ENCODE data around the gene EML1.

EML1 gene

DNA sequence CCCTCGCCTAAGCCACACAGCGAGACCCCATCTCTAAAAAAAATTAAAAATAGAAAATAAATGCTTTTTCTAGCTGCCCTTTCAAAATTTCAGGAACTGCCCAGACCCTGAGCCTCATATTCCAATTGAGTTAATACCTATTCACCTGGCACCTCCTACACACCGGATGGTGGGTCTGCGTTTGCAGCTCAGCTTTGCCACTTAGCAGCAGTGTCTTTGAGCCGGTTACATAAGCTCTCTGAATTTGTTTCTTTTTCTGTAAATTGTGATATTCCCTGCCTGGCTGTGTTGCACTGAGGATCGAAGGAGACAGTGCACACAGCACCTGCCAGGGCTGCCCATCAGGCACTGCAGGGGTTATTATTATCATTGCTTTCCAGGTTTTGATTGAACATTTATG lies 125.6 kb downstream of the EML1 start:
- POLR2A ChIA-PET = no interaction called here
- DNase-seq (ENCODE audit: extremely low spot score) = no peak
- CTCF ChIA-PET = no interaction called here
- TF ChIP-seq FOXA1 (IDR thresholded peaks at IDR 0.05) = no peak
- no peak for TF ChIP-seq CTBP1 (IDR thresholded peaks at IDR 0.05; ENCODE audit: borderline replicate concordance)
- no peak for TF ChIP-seq SUZ12 (IDR thresholded peaks at IDR 0.05)
- no peak for TF ChIP-seq LEF1 (IDR thresholded peaks at IDR 0.05; ENCODE audit: borderline replicate concordance)
- TF ChIP-seq BHLHE40 (IDR thresholded peaks at IDR 0.05; ENCODE audit: borderline replicate concordance) = no peak
- no peak for TF ChIP-seq ELF4 (IDR thresholded peaks at IDR 0.05)
- no peak for TF ChIP-seq NFRKB (IDR thresholded peaks at IDR 0.05)

DNA sequence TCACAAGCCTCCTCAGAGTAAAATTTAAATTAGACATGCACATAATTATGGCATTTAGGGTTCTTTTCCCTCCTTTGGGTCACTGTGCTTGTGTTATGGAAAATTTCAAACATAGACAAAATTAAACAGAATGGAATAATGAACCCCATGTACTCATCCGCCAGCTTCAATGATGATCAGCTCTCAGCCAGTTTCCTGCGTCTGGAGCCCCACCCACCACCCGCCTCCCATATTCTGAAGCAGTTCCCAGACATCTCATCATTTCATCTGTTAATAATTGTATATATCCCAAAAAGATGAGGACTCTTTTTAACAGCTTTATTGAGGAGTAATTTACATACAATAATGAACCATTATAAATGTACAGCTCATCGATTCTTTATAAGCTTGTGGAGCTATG lies 128.2 kb downstream of the EML1 start:
- TF ChIP-seq LEF1 (IDR thresholded peaks at IDR 0.05; ENCODE audit: borderline replicate concordance) (no peak), CTBP1 (IDR thresholded peaks at IDR 0.05; ENCODE audit: borderline replicate concordance) (no peak), FOXA1 (IDR thresholded peaks at IDR 0.05) (no peak), NFRKB (IDR thresholded peaks at IDR 0.05) (no peak), BHLHE40 (IDR thresholded peaks at IDR 0.05; ENCODE audit: borderline replicate concordance) (no peak), SUZ12 (IDR thresholded peaks at IDR 0.05) (no peak), TARDBP (IDR thresholded peaks at IDR 0.05) (no peak), ELF4 (IDR thresholded peaks at IDR 0.05) (no peak), FOXM1 (IDR thresholded peaks at IDR 0.05; ENCODE audit: borderline replicate concordance) (no peak)
- TF ChIP-seq, protein P1, sequence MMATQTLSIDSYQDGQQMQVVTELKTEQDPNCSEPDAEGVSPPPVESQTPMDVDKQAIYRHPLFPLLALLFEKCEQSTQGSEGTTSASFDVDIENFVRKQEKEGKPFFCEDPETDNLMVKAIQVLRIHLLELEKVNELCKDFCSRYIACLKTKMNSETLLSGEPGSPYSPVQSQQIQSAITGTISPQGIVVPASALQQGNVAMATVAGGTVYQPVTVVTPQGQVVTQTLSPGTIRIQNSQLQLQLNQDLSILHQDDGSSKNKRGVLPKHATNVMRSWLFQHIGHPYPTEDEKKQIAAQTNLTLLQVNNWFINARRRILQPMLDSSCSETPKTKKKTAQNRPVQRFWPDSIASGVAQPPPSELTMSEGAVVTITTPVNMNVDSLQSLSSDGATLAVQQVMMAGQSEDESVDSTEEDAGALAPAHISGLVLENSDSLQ (IDR thresholded peaks at IDR 0.05) = no peak
- POLR2A ChIA-PET = no interaction called here
- CTCF ChIA-PET = interaction anchor here (0.7 kb wide), 1 partner anchor 474 kb away, joined by 3 read pairs; no protein-coding TSS in a partner anchor
- DNase-seq (ENCODE audit: extremely low spot score) = no peak

DNA sequence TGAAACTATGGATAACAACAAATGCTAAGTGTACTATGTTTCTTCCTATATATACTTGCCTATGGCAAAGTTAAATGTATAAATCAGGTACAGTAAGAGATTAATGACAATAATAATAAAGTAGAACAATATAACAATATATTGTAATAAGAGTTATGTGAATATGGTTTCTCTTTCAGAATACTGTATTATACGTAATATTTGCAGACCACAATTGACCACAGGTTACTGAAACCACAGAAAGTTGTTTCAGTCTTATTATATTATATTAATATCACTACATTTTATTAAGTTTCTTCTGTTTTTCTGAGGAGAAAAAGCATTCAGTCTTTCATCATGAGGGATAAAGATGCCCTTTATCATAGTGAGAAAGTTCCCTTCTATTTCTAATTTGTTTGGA lies 131.2 kb downstream of the EML1 start:
- POLR2A ChIA-PET = no interaction called here
- no peak for TF ChIP-seq BHLHE40 (IDR thresholded peaks at IDR 0.05; ENCODE audit: borderline replicate concordance)
- no peak for TF ChIP-seq FOXA1 (IDR thresholded peaks at IDR 0.05)
- no peak for TF ChIP-seq LEF1 (IDR thresholded peaks at IDR 0.05; ENCODE audit: borderline replicate concordance)
- no peak for TF ChIP-seq HDGF (IDR thresholded peaks at IDR 0.05; ENCODE audit: borderline replicate concordance)
- TF ChIP-seq, protein P1 (IDR thresholded peaks at IDR 0.05) = no peak
- no peak for TF ChIP-seq FOXM1 (IDR thresholded peaks at IDR 0.05; ENCODE audit: borderline replicate concordance)
- no peak for TF ChIP-seq ELF4 (IDR thresholded peaks at IDR 0.05)
- TF ChIP-seq ARNT (IDR thresholded peaks at IDR 0.05) = no peak
- no peak for TF ChIP-seq NFRKB (IDR thresholded peaks at IDR 0.05)
- no peak for TF ChIP-seq CTBP1 (IDR thresholded peaks at IDR 0.05; ENCODE audit: borderline replicate concordance)
- TF ChIP-seq TARDBP (IDR thresholded peaks at IDR 0.05) = no peak
- TF ChIP-seq L3MBTL2 (conservative IDR thresholded peaks at IDR 0.05) = no peak
- TF ChIP-seq ZNF384 (IDR thresholded peaks at IDR 0.05) = no peak
- no peak for TF ChIP-seq SUZ12 (IDR thresholded peaks at IDR 0.05)
- TF ChIP-seq FOXK2 (IDR thresholded peaks at IDR 0.05) = no peak
- no peak for TF ChIP-seq SP1 (IDR thresholded peaks at IDR 0.05)
- no peak for DNase-seq (ENCODE audit: extremely low spot score)
- CTCF ChIA-PET = no interaction called here

DNA sequence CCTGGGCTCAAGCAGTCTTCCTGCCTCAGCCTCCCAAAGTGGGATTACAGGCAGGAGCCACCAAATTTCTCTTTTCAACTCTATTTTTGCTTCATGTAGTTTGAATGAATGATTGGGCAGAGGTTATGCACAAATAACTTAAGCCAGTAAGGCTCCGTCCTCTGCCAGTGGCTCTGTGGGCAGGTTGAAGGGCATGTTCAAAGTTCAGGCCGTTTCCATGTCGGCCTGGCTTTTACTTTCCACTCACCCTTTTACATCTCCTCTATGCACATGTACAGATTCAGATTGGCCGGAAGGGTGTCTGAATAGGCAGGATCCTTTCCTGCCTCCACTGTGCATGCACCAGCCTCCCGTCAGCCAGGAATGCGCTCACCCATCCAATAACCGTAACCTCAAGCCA lies 132.3 kb downstream of the EML1 start:
- POLR2A ChIA-PET = no interaction called here
- CTCF ChIA-PET = interaction anchor here (0.5 kb wide), 1 partner anchor 57 kb away, joined by 3 read pairs; no protein-coding TSS in a partner anchor
- TF ChIP-seq ELF4 (IDR thresholded peaks at IDR 0.05) = no peak
- TF ChIP-seq FOXK2 (IDR thresholded peaks at IDR 0.05) = no peak
- no peak for TF ChIP-seq L3MBTL2 (conservative IDR thresholded peaks at IDR 0.05)
- TF ChIP-seq LEF1 (IDR thresholded peaks at IDR 0.05; ENCODE audit: borderline replicate concordance) = no peak
- TF ChIP-seq, protein P1 (IDR thresholded peaks at IDR 0.05) = no peak
- TF ChIP-seq SUZ12 (IDR thresholded peaks at IDR 0.05) = no peak
- TF ChIP-seq ZNF384 (IDR thresholded peaks at IDR 0.05) = no peak
- no peak for TF ChIP-seq SP1 (IDR thresholded peaks at IDR 0.05)
- TF ChIP-seq ARNT (IDR thresholded peaks at IDR 0.05) = no peak
- TF ChIP-seq FOXM1 (IDR thresholded peaks at IDR 0.05; ENCODE audit: borderline replicate concordance) = no peak
- TF ChIP-seq BHLHE40 (IDR thresholded peaks at IDR 0.05; ENCODE audit: borderline replicate concordance) = no peak
- TF ChIP-seq FOXA1 (IDR thresholded peaks at IDR 0.05) = no peak
- TF ChIP-seq NFRKB (IDR thresholded peaks at IDR 0.05) = no peak
- no peak for TF ChIP-seq HDGF (IDR thresholded peaks at IDR 0.05; ENCODE audit: borderline replicate concordance)
- no peak for TF ChIP-seq CTBP1 (IDR thresholded peaks at IDR 0.05; ENCODE audit: borderline replicate concordance)
- TF ChIP-seq TARDBP (IDR thresholded peaks at IDR 0.05) = no peak

DNA sequence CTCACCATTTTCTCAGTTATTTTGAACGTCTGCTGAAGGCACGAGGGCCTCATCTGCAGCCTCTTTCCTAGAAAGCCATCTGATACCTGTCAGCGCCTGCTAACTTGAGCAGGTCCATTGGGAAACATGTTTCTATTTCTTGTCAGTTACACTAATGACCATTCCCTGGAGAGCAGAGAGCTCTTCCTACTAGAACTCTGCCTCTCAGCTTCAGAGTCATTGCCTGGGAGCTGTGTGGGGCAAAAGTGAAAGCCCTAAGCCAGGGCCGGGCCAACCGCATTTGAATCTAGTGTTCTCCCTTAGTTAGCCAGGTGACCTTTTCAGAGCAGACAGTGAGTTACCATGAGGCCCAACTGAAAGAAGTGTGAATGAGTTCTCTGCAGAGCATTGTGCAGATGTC lies 135.8 kb downstream of the EML1 start:
- POLR2A ChIA-PET = no interaction called here
- no peak for TF ChIP-seq TARDBP (IDR thresholded peaks at IDR 0.05)
- TF ChIP-seq BHLHE40 (IDR thresholded peaks at IDR 0.05; ENCODE audit: borderline replicate concordance) = no peak
- TF ChIP-seq ARNT (IDR thresholded peaks at IDR 0.05) = no peak
- TF ChIP-seq FOXM1 (IDR thresholded peaks at IDR 0.05; ENCODE audit: borderline replicate concordance) = no peak
- TF ChIP-seq CTBP1 (IDR thresholded peaks at IDR 0.05; ENCODE audit: borderline replicate concordance) = no peak
- TF ChIP-seq FOXK2 (IDR thresholded peaks at IDR 0.05) = no peak
- TF ChIP-seq, protein P1 (IDR thresholded peaks at IDR 0.05) = no peak
- no peak for TF ChIP-seq SUZ12 (IDR thresholded peaks at IDR 0.05)
- TF ChIP-seq L3MBTL2 (conservative IDR thresholded peaks at IDR 0.05) = no peak
- no peak for TF ChIP-seq LEF1 (IDR thresholded peaks at IDR 0.05; ENCODE audit: borderline replicate concordance)
- CTCF ChIA-PET = no interaction called here
- no peak for DNase-seq (ENCODE audit: extremely low spot score)

More for the DNA sequence above, 132.3 kb downstream of the EML1 start:
- DNase-seq (ENCODE audit: extremely low spot score) = no peak

DNA sequence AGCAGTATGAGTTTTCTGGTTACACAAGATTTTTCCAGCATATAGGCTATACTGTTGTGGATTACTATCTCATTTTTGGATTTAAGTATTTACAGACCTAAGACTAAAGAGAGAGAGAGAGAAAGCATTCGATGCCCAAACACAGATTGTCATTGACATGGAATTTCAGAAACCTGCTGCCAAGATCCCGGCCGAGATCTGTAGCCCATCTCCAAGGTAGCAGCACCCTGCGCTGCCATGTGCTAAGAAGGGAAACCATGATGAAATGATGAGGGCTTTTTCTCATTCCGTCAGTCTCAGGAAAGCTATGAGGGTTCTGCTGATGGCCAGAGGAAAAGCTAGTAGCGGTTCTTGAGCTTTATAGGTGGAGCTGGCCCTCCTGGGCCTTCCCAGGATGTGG lies 136.4 kb downstream of the EML1 start:
- TF ChIP-seq SP1 (IDR thresholded peaks at IDR 0.05) (no peak), ELF4 (IDR thresholded peaks at IDR 0.05) (no peak), HDGF (IDR thresholded peaks at IDR 0.05; ENCODE audit: borderline replicate concordance) (no peak), FOXM1 (IDR thresholded peaks at IDR 0.05; ENCODE audit: borderline replicate concordance) (no peak), NFRKB (IDR thresholded peaks at IDR 0.05) (no peak), CTBP1 (IDR thresholded peaks at IDR 0.05; ENCODE audit: borderline replicate concordance) (no peak), FOXK2 (IDR thresholded peaks at IDR 0.05) (no peak), L3MBTL2 (conservative IDR thresholded peaks at IDR 0.05) (no peak), ZNF384 (IDR thresholded peaks at IDR 0.05) (no peak), ARNT (IDR thresholded peaks at IDR 0.05) (no peak), FOXA1 (IDR thresholded peaks at IDR 0.05) (no peak), LEF1 (IDR thresholded peaks at IDR 0.05; ENCODE audit: borderline replicate concordance) (no peak)
- TF ChIP-seq, protein P1 (IDR thresholded peaks at IDR 0.05) = no peak
- ChIA-PET CTCF (no interaction called here), POLR2A (no interaction called here)
- no peak for DNase-seq (ENCODE audit: extremely low spot score)

All from HEK293T (cell line).